Heart left ventricle (tissue), 16 donors: ENCODE measurements around the gene IGFL2. TPM values are rescaled to one million over a fixed set of nuclear protein-coding genes. Genes with fewer than 3 reads are reported as not detected.
"Not testable (repeated sequence)": the region's sequence is repeated elsewhere in the genome, so short reads cannot be mapped to it uniquely, and the experiment has no call there.

ENCODE experiments used
- ATAC-seq, 4 donors: fragments of 200-7000 bp; cut with Tn5 transposase; one replicate each; pipeline ENCODE4 v1.9.1; 2020 to 2022; ENCODE audit warnings: moderate library complexity in 4 of 4, mild to moderate bottlenecking in 3 of 4, moderate number of reproducible peaks in 1 of 4
- DNase-seq, 5 donors: peaks; one replicate each; pipeline ENCODE4 v3.0.0-alpha.2; 2020
- H3K27ac ChIP-seq, 12 donors: fragments of 200-600 bp; sonication (generic) in 4 of 12; one replicate each; pipeline versions ENCODE4 v1.5.0 to v1.8.0; 2016 to 2022; ENCODE audit warnings: mild to moderate bottlenecking in 2 of 12
- H3K27me3 ChIP-seq, 9 donors: fragments of 200-600 bp; sonication (generic) in 2 of 9; one replicate each; pipeline versions ENCODE4 v1.5.1 to v1.8.0; 2016 to 2022; ENCODE audit warnings: mild to moderate bottlenecking in 3 of 9
- H3K36me3 ChIP-seq, 9 donors: fragments of 200-600 bp; sonication (generic) in 2 of 9; one replicate each; pipeline versions ENCODE4 v1.5.0 to v1.8.0; 2018 to 2022; ENCODE audit warnings: mild to moderate bottlenecking in 2 of 9
- H3K4me1 ChIP-seq, 12 donors: fragments of 200-600 bp; sonication (generic) in 4 of 12; one replicate each; pipeline versions ENCODE4 v1.5.0 to v1.8.0; 2016 to 2022; ENCODE audit warnings: mild to moderate bottlenecking in 3 of 12
- H3K4me3 ChIP-seq, 12 donors: fragments of 200-600 bp; sonication (generic) in 4 of 12; one replicate each; pipeline versions ENCODE4 v1.5.0 to v1.8.0; 2017 to 2022; ENCODE audit warnings: mild to moderate bottlenecking in 9 of 12, moderate library complexity in 4 of 12
- H3K9me3 ChIP-seq, 12 donors: fragments of 200-600 bp; sonication (generic) in 4 of 12; one replicate each; pipeline versions ENCODE4 v1.5.0 to v1.8.0; 2016 to 2022; ENCODE audit warnings: mild to moderate bottlenecking in 1 of 12
- POLR2A ChIP-seq, 2 donors: fragments of 450-650 bp; IDR thresholded peaks; one replicate each; pipeline ENCODE4 v1.6.1; 2017; ENCODE audit warnings: antibody characterized with exemption in 2 of 2, mild to moderate bottlenecking in 2 of 2, moderate library complexity in 2 of 2
- WGBS, 4 donors: extraction: QIAGEN DNeasy Blood & Tissue Kit in 2 of 4; methylation state at CpG; one replicate each; pipeline versions ENCODE4 v1.1.5 to v1.1.7; 2013 to 2018; 5-methylcytosine and 5-hydroxymethylcytosine counted together
- intact Hi-C, 10 donors: fragments of 100-400 bp; cut with DNase I; formaldehyde crosslinking; loops; one replicate each; pipeline versions ENCODE4 v1.11.1 to v1.14.2; 2022
- polyA plus RNA-seq, 2 donors: library from polyadenylated mRNA; stranded (reverse); fragments of 200-250 nt; gene quantifications; one replicate each; pipeline ENCODE4 v1.2.3, GENCODE V29; 2013
- total RNA-seq, 9 donors: library from RNA; depleted of rRNA in 2 of 9; stranded (reverse); fragments of >200 nt in 2 of 9; fragmentation: NEBNext Ultra II Directional in 3 of 9; extraction: Animal tissue kit (Norgen Biotek cat#: 25700) in 3 of 9; gene quantifications; one replicate each; pipeline versions ENCODE4 v1.1.0 to v1.2.4, GENCODE V29; 2016 to 2023
- TF ChIP-seq, protein P1 (sequence below), 12 donors: fragments of 200-600 bp; sonication (generic) in 4 of 12; IDR thresholded peaks; one replicate each; pipeline versions ENCODE4 v1.5.0 to v1.8.0; 2018 to 2022; ENCODE audit warnings: antibody characterized with exemption in 12 of 12, mild to moderate bottlenecking in 5 of 12
- donor health status: ischemic (EF 13 %, LVEDD 7.1; RV severe dilation, severe dysfunction).
- donor health status: healthy with polysubstance abuse.
- donor health status: DM: no; HTN: yes; CAD: no.
- donor health status: DM: no; HTN: no; CAD: no.
- donor health status: ischemic (EF 25% LVEDD 6.9; RV normal size, moderate dysfunction).
- donor health status: ischemic (EF 25% LVEDD 5.7; RV mildly dilated, moderate dysfunction).
- donor health status: healthy.
- donor health status: DM: yes; HTN: yes; CAD: no.
- donor health status: ischemic (EF 35%, LVEDD 5.7; RV mildly dilated, moderate dysfunction).
- donor health status: nonischemic (EF 11% LVEDD 7.7; RV severe dilation, severe dysfunction).
- donor health status: DM: yes; HTN: yes; CAD: no.
- donor health status: PGD.
- donor health status: ischemic (EF 29% LVEDD 5.4; RV normal size, mild dysfunction).
- donor health status: nonischemic (EF 23%, LVEDD 6.1; RV moderate dilation, normal function).

IGFL2 gene
- total and polyA plus RNA-seq, 11 donors: 1.4 TPM; not detected in 10

DNA sequence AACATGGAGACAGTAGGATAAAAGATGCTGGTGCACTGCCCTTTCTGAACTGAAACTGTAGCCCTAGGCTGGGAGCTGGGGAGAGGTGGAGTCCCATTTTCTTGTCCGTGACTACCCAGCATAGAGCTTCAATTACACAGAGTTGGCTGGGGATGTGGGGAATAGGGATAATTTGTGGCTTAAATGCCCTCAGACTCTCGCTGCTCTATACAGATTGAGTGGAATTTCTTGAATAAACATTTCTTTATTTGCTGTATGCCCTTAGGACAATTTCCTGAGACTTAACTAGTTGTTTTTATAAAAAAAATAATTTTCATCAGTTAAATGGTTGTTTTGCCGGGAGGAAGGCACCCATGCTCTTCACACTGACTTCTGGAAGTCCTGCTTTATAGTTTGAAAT lies 7.2 kb downstream of the IGFL2 start:
- Histone ChIP-seq H3K9me3 (no peaks in the 10 kb centered on the region), H3K36me3 (no peaks in the 10 kb centered on the region), H3K27ac (no peak overlapping the region), H3K4me1 (no peaks in the 10 kb centered on the region), H3K27me3 (peaks cover 0 to 30% (median 0%) of the 10 kb centered on the region in 9 donors), H3K4me3 (no peak overlapping the region)
- intact Hi-C loops: no loop called here
- TF ChIP-seq, protein P1, sequence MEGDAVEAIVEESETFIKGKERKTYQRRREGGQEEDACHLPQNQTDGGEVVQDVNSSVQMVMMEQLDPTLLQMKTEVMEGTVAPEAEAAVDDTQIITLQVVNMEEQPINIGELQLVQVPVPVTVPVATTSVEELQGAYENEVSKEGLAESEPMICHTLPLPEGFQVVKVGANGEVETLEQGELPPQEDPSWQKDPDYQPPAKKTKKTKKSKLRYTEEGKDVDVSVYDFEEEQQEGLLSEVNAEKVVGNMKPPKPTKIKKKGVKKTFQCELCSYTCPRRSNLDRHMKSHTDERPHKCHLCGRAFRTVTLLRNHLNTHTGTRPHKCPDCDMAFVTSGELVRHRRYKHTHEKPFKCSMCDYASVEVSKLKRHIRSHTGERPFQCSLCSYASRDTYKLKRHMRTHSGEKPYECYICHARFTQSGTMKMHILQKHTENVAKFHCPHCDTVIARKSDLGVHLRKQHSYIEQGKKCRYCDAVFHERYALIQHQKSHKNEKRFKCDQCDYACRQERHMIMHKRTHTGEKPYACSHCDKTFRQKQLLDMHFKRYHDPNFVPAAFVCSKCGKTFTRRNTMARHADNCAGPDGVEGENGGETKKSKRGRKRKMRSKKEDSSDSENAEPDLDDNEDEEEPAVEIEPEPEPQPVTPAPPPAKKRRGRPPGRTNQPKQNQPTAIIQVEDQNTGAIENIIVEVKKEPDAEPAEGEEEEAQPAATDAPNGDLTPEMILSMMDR (IDR thresholded peaks at IDR 0.05): no peak
- TF ChIP-seq POLR2A (IDR thresholded peaks at IDR 0.05): no peak
- no peak for ATAC-seq
- WGBS, 4 donors: 80 to 87% (median 82%) methylated on average over 3 of the region's 3 CpGs
- DNase-seq: no peak

DNA sequence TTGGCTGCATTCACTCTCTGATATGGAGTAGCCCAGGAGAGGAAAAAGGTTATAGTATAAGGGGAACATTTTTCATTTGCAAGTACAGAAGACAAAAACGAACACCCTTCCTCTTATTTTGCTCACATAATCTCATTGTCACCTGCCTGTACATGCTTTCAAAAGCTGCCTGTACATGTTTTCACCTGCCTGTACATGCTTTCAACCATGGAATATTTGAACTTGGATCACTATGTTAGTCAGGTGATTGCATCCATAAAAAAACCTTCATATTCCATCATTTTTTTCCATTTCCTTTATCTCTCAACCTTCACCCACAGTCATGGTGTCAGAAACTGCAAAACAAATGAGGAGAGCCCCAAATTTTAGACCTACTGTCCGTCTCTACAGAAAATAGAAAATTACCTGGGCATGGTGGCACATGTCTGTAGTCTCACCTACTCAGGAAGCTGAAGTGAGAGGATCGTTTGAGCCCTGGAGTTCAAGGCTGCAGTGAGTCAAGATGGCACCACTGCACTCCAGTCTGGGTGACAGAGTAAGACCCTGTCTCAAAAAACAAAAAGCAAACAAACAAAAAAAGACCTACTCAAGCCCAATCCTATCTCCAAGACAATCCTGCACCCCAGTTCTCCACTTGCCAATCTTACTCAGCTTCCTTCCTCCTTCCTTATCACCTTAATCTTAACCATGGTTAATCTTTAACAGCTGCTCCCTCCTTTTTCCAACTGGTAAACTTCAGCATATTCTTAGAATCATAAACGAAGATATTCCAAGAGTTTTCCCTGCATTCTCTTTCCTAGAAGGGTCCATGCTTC lies 11.6 kb downstream of the IGFL2 start:
- WGBS, 4 donors: 60 to 66% (median 63%) methylated on average over 4 of the region's 4 CpGs
- Histone ChIP-seq H3K27ac (no peak overlapping the region), H3K9me3 (peaks cover 0 to 18% (median 1%) of the 10 kb centered on the region in 12 donors), H3K4me1 (no peaks in the 10 kb centered on the region), H3K36me3 (no peaks in the 10 kb centered on the region), H3K27me3 (peaks cover 0 to 24% (median 0%) of the 10 kb centered on the region in 9 donors), H3K4me3 (no peak overlapping the region)
- TF ChIP-seq, protein P1 (IDR thresholded peaks at IDR 0.05): no peak
- TF ChIP-seq POLR2A (IDR thresholded peaks at IDR 0.05): no peak
- no peak for DNase-seq
- intact Hi-C loops: no loop called here
- ATAC-seq: no peak

DNA sequence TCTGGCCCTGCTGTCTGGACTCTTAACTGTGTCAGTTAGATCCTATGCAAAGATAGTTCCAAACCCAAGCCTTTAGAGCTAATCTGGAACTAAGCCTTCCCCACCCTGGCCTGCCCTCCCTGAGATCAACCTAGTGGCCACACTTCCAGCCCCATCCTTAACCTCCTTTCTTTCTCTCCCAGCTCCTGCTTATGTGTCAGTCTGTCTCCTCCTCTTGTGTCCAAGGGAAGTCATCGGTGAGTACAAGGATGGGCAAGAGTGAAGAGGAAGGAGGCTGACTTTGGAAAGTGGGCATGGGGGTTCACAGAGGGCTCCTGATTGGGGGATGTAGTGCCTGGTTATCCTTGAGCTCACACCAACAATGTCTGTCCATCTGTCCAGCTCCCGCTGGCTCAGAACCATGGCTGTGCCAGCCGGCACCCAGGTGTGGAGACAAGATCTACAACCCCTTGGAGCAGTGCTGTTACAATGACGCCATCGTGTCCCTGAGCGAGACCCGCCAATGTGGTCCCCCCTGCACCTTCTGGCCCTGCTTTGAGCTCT lies 12.3 kb downstream of the IGFL2 start:
- TF ChIP-seq POLR2A (IDR thresholded peaks at IDR 0.05): no peak
- TF ChIP-seq, protein P1 (IDR thresholded peaks at IDR 0.05): no peak
- H3K27me3 ChIP-seq: peaks cover 0 to 24% (median 0%) of the 10 kb centered on the region in 9 donors
- DNase-seq: no peak
- H3K4me1 ChIP-seq: no peaks in the 10 kb centered on the region
- no peak for ATAC-seq
- peaks cover 0 to 18% (median 1%) of the 10 kb centered on the region in 12 donors for H3K9me3 ChIP-seq
- H3K27ac ChIP-seq: no peak overlapping the region
- 82 to 96% (median 95%) methylated on average over 7 of the region's 7 CpGs for WGBS, 4 donors
- H3K36me3 ChIP-seq: no peaks in the 10 kb centered on the region
- H3K4me3 ChIP-seq: no peak overlapping the region
- intact Hi-C loops: no loop called here

DNA sequence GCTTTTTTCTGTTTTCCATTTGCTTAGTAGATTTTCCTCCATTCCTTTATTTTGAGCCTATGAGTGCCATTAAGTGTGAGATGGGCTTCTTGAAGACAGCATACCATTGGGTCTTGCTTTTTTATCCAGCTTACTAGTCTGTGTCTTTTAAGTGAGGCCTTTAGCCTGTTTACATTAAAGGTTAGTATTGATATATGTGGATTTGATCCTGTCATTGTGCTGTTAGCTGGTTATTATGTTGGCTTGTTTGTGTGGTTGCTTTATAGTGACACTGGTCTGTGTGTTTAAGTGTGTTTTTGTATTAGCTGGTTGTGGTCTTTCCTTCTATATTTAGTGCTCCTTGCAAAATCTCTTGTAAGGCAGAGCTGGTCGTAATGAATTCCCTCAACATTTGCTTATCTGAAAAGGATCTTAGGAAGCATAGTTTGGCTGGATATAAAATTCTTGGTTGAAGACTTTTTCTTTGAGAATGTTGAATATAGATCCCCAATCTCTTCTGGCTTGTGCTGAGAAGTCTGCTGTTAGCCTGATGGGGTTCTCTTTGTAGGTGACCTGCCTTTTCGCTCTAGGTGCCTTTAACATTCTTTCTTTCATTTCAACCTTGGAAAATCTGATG lies 13.7 kb downstream of the IGFL2 start:
- H3K9me3 ChIP-seq: peaks cover 0 to 18% (median 1%) of the 10 kb centered on the region in 12 donors
- H3K27ac ChIP-seq, H3K36me3 ChIP-seq, H3K4me1 ChIP-seq, H3K4me3 ChIP-seq, DNase-seq, intact Hi-C loops, ATAC-seq: not testable (repeated sequence)
- H3K27me3 ChIP-seq: peaks cover 0 to 19% (median 0%) of the 10 kb centered on the region in 9 donors
- 56 to 82% (median 72%) methylated on average over 2 of the region's 2 CpGs for WGBS, 4 donors
